CD4-positive, alpha-beta T cell treated with Interleukin-15 for 1 hour (primary cell): Measurements from ENCODE around the gene GREB1L.
"Not testable (repeated sequence)": the region's sequence is repeated elsewhere in the genome, so short reads cannot be mapped to it uniquely, and the experiment has no call there.

Experiments
- DNase-seq: peaks from one replicate; pipeline ENCODE4 v3.0.0-alpha.2; 2020

Gene GREB1L

GRCh38 chr18:21265971-21266673 lies 24.1 kb downstream of the GREB1L start:
- DNase-seq: no peak

DNA sequence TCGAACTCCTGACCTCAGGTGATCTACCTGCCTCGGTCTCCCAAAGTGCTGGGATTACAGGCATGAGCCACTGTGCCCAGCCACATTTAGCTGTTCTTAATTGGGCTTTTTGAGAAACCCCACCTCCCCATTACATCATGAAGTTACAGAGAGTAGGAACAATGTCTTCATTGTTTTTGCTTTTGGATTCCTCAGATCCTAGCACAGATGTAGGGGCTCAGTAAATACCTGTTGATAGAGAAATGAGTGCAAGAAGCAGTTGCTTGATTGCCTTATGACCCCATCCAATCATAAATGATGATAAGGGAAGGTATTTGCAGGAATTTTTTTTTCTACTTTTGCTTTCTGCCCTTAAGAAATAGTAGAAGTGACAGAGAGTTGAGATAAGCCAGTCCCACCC lies 25.4 kb downstream of the GREB1L start:
- DNase-seq: no peak

GRCh38 chr18:21269349-21269748 lies 27.3 kb downstream of the GREB1L start:
- DNase-seq: no peak

- no peak for DNase-seq
Observed at GRCh38 chr18:21270453-21270852, 28.4 kb downstream of the GREB1L start.

DNA sequence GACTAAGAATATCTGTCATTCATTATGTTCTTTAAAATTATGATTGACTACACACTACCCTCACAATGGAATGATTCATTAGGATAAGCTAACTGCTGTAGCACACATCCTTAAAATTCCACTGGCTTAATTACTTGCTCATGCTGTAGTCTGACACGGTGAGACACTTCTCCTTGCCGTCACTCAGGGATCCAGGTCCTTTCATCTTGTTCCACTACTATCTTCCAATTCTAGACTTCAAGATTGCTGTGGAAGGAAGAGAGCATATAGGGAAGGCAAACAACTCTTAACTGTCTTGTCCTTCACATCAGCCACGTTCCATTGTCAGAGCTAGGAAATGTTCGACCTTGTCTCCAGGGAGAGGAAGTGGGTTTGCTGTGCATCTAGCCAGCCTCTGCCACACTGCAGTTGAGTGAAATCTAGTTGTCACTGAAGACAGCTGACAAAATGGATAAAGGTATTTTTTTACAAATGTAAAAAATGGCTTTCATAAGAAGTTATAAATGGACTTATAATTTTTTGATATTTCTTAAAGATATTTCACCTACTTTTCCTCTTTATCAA lies 30.1 kb downstream of the GREB1L start:
- DNase-seq: no peak

- DNase-seq: no peak
Observed at GRCh38 chr18:21273568-21273967, 31.5 kb downstream of the GREB1L start.

DNA sequence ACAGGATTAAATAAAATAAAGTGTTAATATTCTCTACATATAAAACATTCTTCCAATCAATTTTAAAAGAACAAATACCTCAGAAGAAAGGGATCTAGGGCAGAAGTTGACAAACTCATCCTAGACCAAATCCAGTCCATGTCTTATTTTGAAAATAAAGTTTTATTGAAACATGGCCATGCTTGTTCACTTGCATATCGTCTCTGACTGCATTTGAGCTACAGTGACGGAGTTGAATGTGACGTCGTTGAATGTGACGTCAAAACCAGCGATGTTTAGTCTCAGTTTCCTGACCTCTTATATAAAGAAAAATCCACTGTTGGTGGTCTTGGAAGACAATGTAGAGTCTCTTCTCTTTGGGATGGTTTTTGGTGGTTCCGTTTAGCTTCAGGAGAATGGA lies 33.6 kb downstream of the GREB1L start:
- DNase-seq: no peak

DNA sequence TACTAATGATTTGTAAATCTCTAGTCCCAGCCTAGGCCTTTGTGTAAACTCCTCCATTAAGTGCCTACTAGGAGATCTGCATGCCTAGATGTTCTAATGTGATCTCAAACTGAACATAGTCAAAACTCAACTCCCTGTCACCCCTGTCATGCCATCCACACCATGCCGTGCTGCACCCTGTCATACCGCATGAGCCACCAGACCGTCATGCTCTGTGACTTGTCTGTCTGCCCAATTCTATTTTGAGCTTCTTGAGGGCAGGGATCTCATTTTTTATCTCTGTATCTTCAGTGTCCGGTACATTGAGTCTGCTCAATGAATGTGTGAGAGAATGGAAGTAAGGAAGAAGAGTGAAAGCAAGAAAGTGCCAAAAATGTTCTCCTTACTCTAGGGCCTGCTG lies 35.5 kb downstream of the GREB1L start:
- no peak for DNase-seq

DNA sequence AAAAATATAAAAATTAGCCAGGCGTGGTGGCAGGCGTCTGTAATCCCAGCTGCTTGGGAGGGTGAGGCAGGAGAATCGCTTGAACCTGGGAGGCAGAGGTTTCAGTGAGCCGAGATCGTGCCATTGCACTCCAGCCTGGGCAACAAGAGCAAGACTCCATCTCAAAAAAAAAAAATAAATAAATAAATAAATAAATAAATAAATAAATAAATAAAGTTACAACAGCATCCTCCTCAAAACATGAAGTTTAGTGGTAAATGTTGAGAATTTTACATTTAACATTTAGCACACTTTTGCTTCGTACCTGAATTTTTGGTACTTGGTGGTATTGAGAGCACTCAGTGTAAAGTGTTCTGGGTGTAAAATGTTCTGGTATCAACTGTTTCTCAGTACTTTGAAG lies 36.2 kb downstream of the GREB1L start:
- DNase-seq: not testable (repeated sequence)

- no peak for DNase-seq
Observed at GRCh38 chr18:21281603-21282002, 39.6 kb downstream of the GREB1L start.

GRCh38 chr18:21284540-21284939 lies 42.5 kb downstream of the GREB1L start:
- DNase-seq: no peak

- DNase-seq: no peak
Observed at GRCh38 chr18:21289827-21290226, 47.8 kb downstream of the GREB1L start.

GRCh38 chr18:21291106-21291505 lies 49.1 kb downstream of the GREB1L start:
- DNase-seq: no peak

DNA sequence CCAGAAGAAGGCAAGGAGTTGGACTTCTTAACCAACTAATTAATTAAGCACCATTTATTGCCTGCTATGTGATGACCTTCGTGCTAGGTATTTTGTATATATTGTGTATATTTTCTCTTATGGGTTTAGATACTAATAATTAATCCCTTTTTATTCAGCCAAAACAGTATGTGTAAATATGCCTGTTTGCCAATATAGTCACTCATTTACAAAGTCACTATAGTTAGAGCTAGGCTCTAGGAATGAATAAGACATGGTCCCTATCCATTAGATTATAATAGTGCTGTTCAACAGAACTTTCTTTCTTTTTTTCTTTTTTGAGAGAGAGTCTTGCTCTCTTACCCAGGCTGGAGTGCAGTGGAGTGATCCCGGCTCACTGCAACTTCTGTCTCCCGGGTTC lies 51.4 kb downstream of the GREB1L start:
- no peak for DNase-seq

DNA sequence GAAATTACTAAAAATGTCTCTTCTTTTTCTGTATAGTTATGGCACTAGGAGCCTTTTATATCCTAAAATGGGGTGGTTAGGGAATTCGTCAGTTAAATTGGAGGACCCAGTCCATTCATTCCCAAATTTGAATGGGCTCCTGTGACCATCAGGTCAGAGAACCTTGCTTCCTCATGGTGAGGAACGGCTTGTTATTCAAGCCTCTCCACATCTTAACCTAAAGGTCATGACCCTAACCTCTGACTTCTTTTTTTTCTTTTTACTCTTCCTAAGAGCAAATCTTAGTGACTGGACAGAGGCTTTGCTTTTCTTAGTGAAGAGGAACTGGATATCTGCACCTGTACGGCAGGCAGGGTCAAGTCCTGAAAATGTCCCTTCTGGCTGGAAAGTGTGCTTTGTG lies 53.1 kb downstream of the GREB1L start:
- no peak for DNase-seq

DNA sequence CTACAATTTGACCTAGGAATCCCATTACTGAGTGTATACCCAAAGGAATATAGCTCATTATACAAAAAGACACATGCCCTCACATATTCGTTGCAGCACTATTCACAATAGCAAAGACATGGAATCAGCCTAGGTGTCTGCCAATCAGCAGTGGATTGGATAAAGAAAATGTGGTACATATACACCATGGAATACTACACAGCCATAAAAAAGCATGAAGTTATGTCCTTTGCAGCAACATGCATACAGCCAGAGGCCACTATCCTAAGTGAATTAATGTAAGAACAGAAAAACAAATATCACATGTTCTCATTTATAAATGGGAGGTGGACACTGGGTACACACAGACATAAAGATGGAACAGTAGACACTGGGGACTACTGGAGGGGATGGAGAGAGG lies 54.0 kb downstream of the GREB1L start:
- no peak for DNase-seq

GRCh38 chr18:21298351-21298750 lies 56.3 kb downstream of the GREB1L start:
- DNase-seq: no peak

GRCh38 chr18:21300035-21300907 lies 58.2 kb downstream of the GREB1L start:
- no peak for DNase-seq

- no peak for DNase-seq
Observed at GRCh38 chr18:21300908-21301200, 58.8 kb downstream of the GREB1L start.

GRCh38 chr18:21303445-21303844 lies 61.4 kb downstream of the GREB1L start:
- DNase-seq: no peak

- no peak for DNase-seq
Observed at GRCh38 chr18:21303895-21304294, 61.9 kb downstream of the GREB1L start.

DNA sequence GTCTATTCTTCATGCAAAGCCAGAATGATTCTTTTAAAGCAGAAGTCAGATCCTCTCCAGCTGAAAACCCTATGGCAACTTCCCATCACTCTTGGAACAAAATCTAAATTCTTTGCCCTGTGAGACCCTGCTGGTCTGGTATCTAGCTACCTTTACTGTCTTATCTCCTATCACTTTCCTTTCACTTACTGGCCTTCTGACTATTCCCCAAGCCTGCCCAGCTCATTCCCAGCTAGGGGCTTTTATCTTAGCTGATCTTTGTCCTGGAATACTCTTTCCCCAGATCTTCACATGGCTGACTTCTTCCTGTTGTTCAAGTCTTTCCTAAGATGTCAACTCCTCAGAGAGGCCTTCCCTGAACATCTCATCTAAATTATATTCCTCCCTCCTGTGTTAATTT lies 63.6 kb downstream of the GREB1L start:
- DNase-seq: no peak

GRCh38 chr18:21306368-21306767 lies 64.3 kb downstream of the GREB1L start:
- no peak for DNase-seq

- DNase-seq: no peak
Observed at GRCh38 chr18:21307578-21307977, 65.5 kb downstream of the GREB1L start.
